Subcutaneous abdominal adipose tissue (tissue), 5 donors: ENCODE measurements around the gene UST.

Source experiments
- H3K27ac ChIP-seq: one replicate; pipeline ENCODE4 v1.7.0; 2013; ENCODE audit warnings: low read depth, mild to moderate bottlenecking, inconsistent platforms, low read length, moderate library complexity
- H3K27me3 ChIP-seq, 5 donors: one replicate each; pipeline ENCODE4 v1.7.0; 2013; ENCODE audit warnings: low read length in 5 of 5, inconsistent platforms in 1 of 5; ENCODE audit not compliant: control insufficient read depth in 5 of 5, insufficient read depth in 4 of 5
- H3K36me3 ChIP-seq, 5 donors: one replicate each; pipeline ENCODE4 v1.7.0; 2013; ENCODE audit warnings: low read length in 5 of 5; ENCODE audit not compliant: control insufficient read depth in 5 of 5, insufficient read depth in 5 of 5
- H3K4me1 ChIP-seq, 5 donors: one replicate each; pipeline ENCODE4 v1.7.0; 2013; ENCODE audit warnings: low read length in 5 of 5, mild to moderate bottlenecking in 3 of 5, moderate library complexity in 1 of 5; ENCODE audit not compliant: control insufficient read depth in 5 of 5, insufficient read depth in 5 of 5
- H3K4me3 ChIP-seq, 5 donors: one replicate each; pipeline ENCODE4 v1.7.0; 2013; ENCODE audit warnings: low read length in 5 of 5, low read depth in 1 of 5
- H3K9ac ChIP-seq, 5 donors: one replicate each; pipeline ENCODE4 v1.7.0; 2013; ENCODE audit warnings: low read length in 5 of 5, mild to moderate bottlenecking in 4 of 5, moderate library complexity in 3 of 5
- H3K9me3 ChIP-seq, 5 donors: one replicate each; pipeline ENCODE4 v1.7.0; 2013; ENCODE audit warnings: low read length in 5 of 5; ENCODE audit not compliant: control insufficient read depth in 5 of 5
- donor health status: healthy.
- donor health status: healthy.
- donor health status: healthy.
- donor health status: healthy.
- donor health status: healthy.

Gene UST

GRCh38 chr6:149008741-149009140, 261.9 kb downstream of the UST start:
- peaks cover 0 to 5% (median 0%) of the 10 kb centered on the region in 5 donors for H3K9me3 ChIP-seq
- H3K27ac ChIP-seq = no peak overlapping the region
- no peak overlapping the region for H3K4me3 ChIP-seq
- peaks cover 0 to 4% (median 0%) of the 10 kb centered on the region in 5 donors for H3K27me3 ChIP-seq
- no peaks in the 10 kb centered on the region for H3K4me1 ChIP-seq
- H3K36me3 ChIP-seq = no peaks in the 10 kb centered on the region
- no peak overlapping the region for H3K9ac ChIP-seq

GRCh38 chr6:149012040-149012545, 265.3 kb downstream of the UST start:
- Histone ChIP-seq H3K36me3 (no peaks in the 10 kb centered on the region), H3K4me1 (peaks cover 0 to 10% (median 9%) of the 10 kb centered on the region in 5 donors), H3K27ac (no peak overlapping the region)

GRCh38 chr6:149013586-149014344, 266.9 kb downstream of the UST start:
- no peak overlapping the region for H3K4me3 ChIP-seq
- no peak overlapping the region for H3K27ac ChIP-seq
- no peaks in the 10 kb centered on the region for H3K36me3 ChIP-seq
- no peak overlapping the region for H3K9ac ChIP-seq
- H3K27me3 ChIP-seq = no peaks in the 10 kb centered on the region
- H3K9me3 ChIP-seq = peaks cover 0 to 5% (median 0%) of the 10 kb centered on the region in 5 donors
- H3K4me1 ChIP-seq = peaks cover 0 to 10% (median 9%) of the 10 kb centered on the region in 5 donors

More at GRCh38 chr6:149012040-149012545, 265.3 kb downstream of the UST start:
- H3K27me3 ChIP-seq = peaks cover 0 to 4% (median 0%) of the 10 kb centered on the region in 5 donors
- H3K9me3 ChIP-seq = peaks cover 0 to 5% (median 0%) of the 10 kb centered on the region in 5 donors
- no peak overlapping the region for H3K4me3 ChIP-seq
- no peak overlapping the region for H3K9ac ChIP-seq

GRCh38 chr6:149014631-149015534, 268.1 kb downstream of the UST start:
- no peak overlapping the region for H3K4me3 ChIP-seq
- peaks cover 0 to 10% (median 9%) of the 10 kb centered on the region in 5 donors for H3K4me1 ChIP-seq
- no peaks in the 10 kb centered on the region for H3K27me3 ChIP-seq
- no peak overlapping the region for H3K9ac ChIP-seq
- H3K36me3 ChIP-seq = no peaks in the 10 kb centered on the region
- no peak overlapping the region for H3K27ac ChIP-seq
- H3K9me3 ChIP-seq = no peaks in the 10 kb centered on the region

- peaks cover 0 to under 1% (median 0%) of the 10 kb centered on the region in 5 donors for H3K36me3 ChIP-seq
- H3K4me3 ChIP-seq = no peak overlapping the region
- H3K4me1 ChIP-seq = peaks cover 0 to 10% (median 9%) of the 10 kb centered on the region in 5 donors
- no peaks in the 10 kb centered on the region for H3K9me3 ChIP-seq
- H3K27ac ChIP-seq = no peak overlapping the region
- H3K27me3 ChIP-seq = no peaks in the 10 kb centered on the region
- H3K9ac ChIP-seq = no peak overlapping the region
Observed at GRCh38 chr6:149015535-149016525, 269.0 kb downstream of the UST start.

- H3K4me1 ChIP-seq = peaks cover 0 to 10% (median 9%) of the 10 kb centered on the region in 5 donors
- no peak overlapping the region for H3K27ac ChIP-seq
- no peak overlapping the region for H3K9ac ChIP-seq
- H3K27me3 ChIP-seq = no peaks in the 10 kb centered on the region
- H3K4me3 ChIP-seq = no peak overlapping the region
- no peaks in the 10 kb centered on the region for H3K9me3 ChIP-seq
- H3K36me3 ChIP-seq = peaks cover 0 to 5% (median 0%) of the 10 kb centered on the region in 5 donors
Observed at GRCh38 chr6:149016716-149017115, 269.9 kb downstream of the UST start.

- Histone ChIP-seq H3K36me3 (peaks cover 0 to 12% (median 0%) of the 10 kb centered on the region in 5 donors), H3K4me1 (peaks cover 0 to 3% (median 2%) of the 10 kb centered on the region in 5 donors), H3K27ac (no peak overlapping the region), H3K27me3 (no peaks in the 10 kb centered on the region), H3K9ac (no peak overlapping the region), H3K4me3 (no peak overlapping the region), H3K9me3 (no peaks in the 10 kb centered on the region)
Observed at GRCh38 chr6:149020319-149020718, 273.5 kb downstream of the UST start.

- peaks cover 0 to 12% (median 0%) of the 10 kb centered on the region in 5 donors for H3K36me3 ChIP-seq
- no peak overlapping the region for H3K9ac ChIP-seq
- no peaks in the 10 kb centered on the region for H3K27me3 ChIP-seq
- no peak overlapping the region for H3K27ac ChIP-seq
- no peak overlapping the region for H3K4me3 ChIP-seq
- H3K4me1 ChIP-seq = peaks cover 0 to 2% (median 2%) of the 10 kb centered on the region in 5 donors
- H3K9me3 ChIP-seq = peaks cover 0 to 7% (median 3%) of the 10 kb centered on the region in 5 donors
Observed at GRCh38 chr6:149024361-149024760, 277.5 kb downstream of the UST start.

- H3K9me3 ChIP-seq = peaks cover 0 to 7% (median 3%) of the 10 kb centered on the region in 5 donors
- no peak overlapping the region for H3K27ac ChIP-seq
- no peak overlapping the region for H3K9ac ChIP-seq
Observed at GRCh38 chr6:149025061-149025460, 278.2 kb downstream of the UST start.

More at GRCh38 chr6:149025061-149025460, 278.2 kb downstream of the UST start:
- H3K27me3 ChIP-seq = no peaks in the 10 kb centered on the region
- H3K36me3 ChIP-seq = peaks cover 0 to 12% (median 0%) of the 10 kb centered on the region in 5 donors
- H3K4me1 ChIP-seq = peaks cover 0 to 2% (median 2%) of the 10 kb centered on the region in 5 donors
- H3K4me3 ChIP-seq = no peak overlapping the region
